Fibroblast of the aortic adventitia (primary cell): ENCODE data around the gene TNFSF12. TPM values are rescaled to one million over a fixed set of nuclear protein-coding genes. Genes with fewer than 3 reads are reported as not detected.
A peak's percentile ranks its signal among the peaks of the same experiment; 100 is the strongest.

ENCODE experiments used
- DNase-seq: peaks from one replicate; pipeline ENCODE4 v3.0.0-alpha.2; 2010; ENCODE audit warnings: low read depth
- H3K4me3 ChIP-seq: 2 replicates; pipeline ENCODE4 v1.5.1; 2011; ENCODE audit warnings: low read depth, mild to moderate bottlenecking, control low read depth, low read length, moderate library complexity
- CTCF ChIP-seq: IDR thresholded peaks from 2 replicates; pipeline ENCODE4 v1.5.1; 2011; ENCODE audit warnings: mild to moderate bottlenecking, low read length, control low read depth, inconsistent platforms; ENCODE audit not compliant: insufficient read depth
- total RNA-seq: library from RNA; depleted of rRNA; stranded (reverse); fragments of >200 nt; gene quantifications from 2 replicates; pipeline ENCODE4 v1.2.3, GENCODE V29; 2012; ENCODE audit warnings: low replicate concordance

The TNFSF12 gene
- total RNA-seq, 1 donor, result 14.5 TPM

- no peak for DNase-seq
- no peak overlapping the region for H3K4me3 ChIP-seq
- TF ChIP-seq CTCF, result no peak
Measured at GRCh38 chr17:7569571-7569970, 20.7 kb downstream of the TNFSF12 start.

GRCh38 chr17:7570351-7570750, 21.5 kb downstream of the TNFSF12 start:
- no peak for TF ChIP-seq CTCF
- H3K4me3 ChIP-seq, result no peak overlapping the region
- DNase-seq, result no peak

DNA sequence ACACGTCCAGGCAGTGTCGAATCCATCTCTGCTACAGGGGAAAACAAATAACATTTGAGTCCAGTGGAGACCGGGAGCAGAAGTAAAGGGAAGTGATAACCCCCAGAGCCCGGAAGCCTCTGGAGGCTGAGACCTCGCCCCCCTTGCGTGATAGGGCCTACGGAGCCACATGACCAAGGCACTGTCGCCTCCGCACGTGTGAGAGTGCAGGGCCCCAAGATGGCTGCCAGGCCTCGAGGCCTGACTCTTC, 23.4 kb downstream of the TNFSF12 start:
- DNase-seq, result no peak
- no peak for TF ChIP-seq CTCF
- peak overlapping the region; percentile 67 for H3K4me3 ChIP-seq

DNA sequence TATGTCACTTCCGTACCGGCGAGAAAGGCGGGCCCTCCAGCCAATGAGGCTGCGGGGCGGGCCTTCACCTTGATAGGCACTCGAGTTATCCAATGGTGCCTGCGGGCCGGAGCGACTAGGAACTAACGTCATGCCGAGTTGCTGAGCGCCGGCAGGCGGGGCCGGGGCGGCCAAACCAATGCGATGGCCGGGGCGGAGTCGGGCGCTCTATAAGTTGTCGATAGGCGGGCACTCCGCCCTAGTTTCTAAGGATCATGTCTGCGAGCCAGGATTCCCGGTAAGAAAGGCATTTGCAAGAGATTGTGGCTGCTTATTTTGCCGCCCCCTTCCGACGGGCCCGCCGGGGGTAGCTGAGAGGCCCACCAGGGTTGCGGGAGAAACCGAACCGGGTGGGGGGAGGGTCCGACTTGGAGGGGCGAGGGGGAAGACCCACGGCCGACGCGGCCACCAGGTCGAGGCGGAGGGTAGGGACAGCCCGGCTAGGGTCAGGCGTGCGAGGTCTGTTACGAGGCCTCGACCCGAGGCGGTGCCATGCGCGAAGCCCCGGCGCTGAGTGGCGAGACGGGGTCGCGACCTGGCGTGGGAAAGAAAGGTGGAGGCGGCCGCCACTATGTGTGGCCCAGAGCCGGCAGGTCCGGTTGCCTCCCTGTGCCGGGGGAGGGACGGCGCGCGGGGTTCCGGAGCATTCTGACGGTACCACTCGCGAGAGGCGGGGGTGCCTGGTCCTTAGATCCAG, 23.9 kb downstream of the TNFSF12 start:
- peak; percentile 99 for DNase-seq
- TF ChIP-seq CTCF, result no peak
- H3K4me3 ChIP-seq, result peak overlapping the region; percentile 99

- peak overlapping the region; percentile 99 for H3K4me3 ChIP-seq
- TF ChIP-seq CTCF, result no peak
- peak; percentile 93 for DNase-seq
Measured at GRCh38 chr17:7573324-7574080, 24.6 kb downstream of the TNFSF12 start.

DNA sequence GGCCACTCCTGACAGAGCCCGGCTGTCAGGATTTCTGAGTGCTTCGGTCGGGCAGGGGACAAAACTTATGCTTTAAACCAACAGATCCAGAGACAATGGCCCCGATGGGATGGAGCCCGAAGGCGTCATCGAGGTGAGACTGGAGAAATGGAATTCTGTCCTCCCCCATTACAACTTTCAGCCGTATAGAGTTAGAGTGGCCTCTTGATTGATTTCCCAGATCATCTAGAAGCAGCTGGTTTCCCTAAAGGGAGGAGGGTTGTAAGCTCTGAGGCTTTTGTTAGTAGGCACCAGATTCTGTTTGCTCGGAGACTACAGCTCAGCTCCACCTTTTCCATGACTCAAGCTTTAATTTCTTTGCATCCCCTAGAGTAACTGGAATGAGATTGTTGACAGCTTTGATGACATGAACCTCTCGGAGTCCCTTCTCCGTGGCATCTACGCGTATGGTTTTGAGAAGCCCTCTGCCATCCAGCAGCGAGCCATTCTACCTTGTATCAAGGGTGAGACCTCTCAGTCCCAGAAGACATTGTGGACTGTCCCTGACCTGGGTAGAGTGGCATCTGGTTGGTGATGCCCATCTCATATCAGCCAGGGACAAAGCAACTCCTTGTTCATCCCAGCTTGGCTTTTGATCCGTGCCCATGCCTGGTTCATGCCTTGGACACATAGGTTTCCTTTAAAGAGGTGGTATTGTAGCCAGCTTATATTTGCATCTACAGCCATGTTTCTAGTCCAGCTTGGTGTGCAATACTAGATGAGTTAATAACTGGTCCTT, 25.5 kb downstream of the TNFSF12 start:
- no peak for TF ChIP-seq CTCF
- peak; percentile 40 for DNase-seq
- H3K4me3 ChIP-seq, result peak overlapping the region; percentile 99
